ENCODE data around the gene PNMT.

PNMT gene

GRCh38 chr17:39633570-39634183, 34.6 kb upstream of the PNMT start:
- FAIRE-seq: no peak

GRCh38 chr17:39634384-39634871, 33.8 kb upstream of the PNMT start:
- FAIRE-seq: no peak

- no peak for FAIRE-seq
These were observed 32.6 kb upstream of the PNMT start for GRCh38 chr17:39635614-39636176.

GRCh38 chr17:39636587-39636926, 31.7 kb upstream of the PNMT start:
- FAIRE-seq: no peak

- FAIRE-seq: no peak
These were observed 31.1 kb upstream of the PNMT start, which contains the start of gene STARD3 for GRCh38 chr17:39636927-39637736. Gene STARD3, plus strand, starts transcription at chr17:39637144. Its CDS starts 16,388 bp downstream, at chr17:39653532.

- no peak for FAIRE-seq
These were observed 29.9 kb upstream of the PNMT start for GRCh38 chr17:39638317-39638716.

- FAIRE-seq: no peak
These were observed 29.2 kb upstream of the PNMT start for GRCh38 chr17:39639043-39639442.

- FAIRE-seq: no peak
These were observed 28.4 kb upstream of the PNMT start for GRCh38 chr17:39639566-39640458.

GRCh38 chr17:39640591-39641031, 27.6 kb upstream of the PNMT start:
- no peak for FAIRE-seq

GRCh38 chr17:39641097-39641496, 27.2 kb upstream of the PNMT start:
- no peak for FAIRE-seq

GRCh38 chr17:39641883-39642282, 26.4 kb upstream of the PNMT start:
- no peak for FAIRE-seq

- no peak for FAIRE-seq
These were observed 25.8 kb upstream of the PNMT start for GRCh38 chr17:39642291-39643074.

- no peak for FAIRE-seq
These were observed 25.0 kb upstream of the PNMT start for GRCh38 chr17:39643271-39643670.

GRCh38 chr17:39647256-39647655, 21.0 kb upstream of the PNMT start:
- FAIRE-seq: no peak

GRCh38 chr17:39648616-39649366, 19.5 kb upstream of the PNMT start:
- FAIRE-seq: no peak

- no peak for FAIRE-seq
These were observed 18.1 kb upstream of the PNMT start for GRCh38 chr17:39650121-39650579.

- no peak for FAIRE-seq
These were observed 16.2 kb upstream of the PNMT start for GRCh38 chr17:39651923-39652586.

- no peak for FAIRE-seq
These were observed 15.5 kb upstream of the PNMT start for GRCh38 chr17:39652587-39653315.

- FAIRE-seq: no peak
These were observed 15.0 kb upstream of the PNMT start for GRCh38 chr17:39653316-39653661.

Measured in endometrium (tissue), 2 donors.